AG04449 (cell line): ENCODE results near the gene POLA2.

Experiments
- CTCF ChIA-PET: fragments of 350-600 bp; formaldehyde crosslinking; extraction: SDS; loops from one replicate; lab custom pipeline; 2021; ENCODE audit warnings: antibody characterized with exemption; lab: Yijun Ruan, JAX
- POLR2A ChIA-PET: fragments of 400-600, 350-600 bp; formaldehyde crosslinking; extraction: SDS; loops from one replicate; lab custom pipeline; 2020; ENCODE audit warnings: antibody characterized with exemption, inconsistent platforms; lab: Yijun Ruan, JAX
- DNase-seq: peaks from one replicate; pipeline ENCODE4 v3.0.0-alpha.2; 2010; ENCODE audit warnings: low read depth, low spot score
- H3K4me3 ChIP-seq: 2 replicates; pipeline ENCODE4 v1.5.1; 2011; ENCODE audit warnings: low read depth, mild to moderate bottlenecking, control low read depth, low read length
- CTCF ChIP-seq: IDR thresholded peaks from one replicate; pipeline ENCODE4 v1.5.1; 2011; ENCODE audit warnings: mild to moderate bottlenecking, moderate library complexity, low read length, control low read depth, inconsistent platforms; ENCODE audit not compliant: insufficient read depth; ENCODE audit errors: missing control alignments

The POLA2 gene

DNA sequence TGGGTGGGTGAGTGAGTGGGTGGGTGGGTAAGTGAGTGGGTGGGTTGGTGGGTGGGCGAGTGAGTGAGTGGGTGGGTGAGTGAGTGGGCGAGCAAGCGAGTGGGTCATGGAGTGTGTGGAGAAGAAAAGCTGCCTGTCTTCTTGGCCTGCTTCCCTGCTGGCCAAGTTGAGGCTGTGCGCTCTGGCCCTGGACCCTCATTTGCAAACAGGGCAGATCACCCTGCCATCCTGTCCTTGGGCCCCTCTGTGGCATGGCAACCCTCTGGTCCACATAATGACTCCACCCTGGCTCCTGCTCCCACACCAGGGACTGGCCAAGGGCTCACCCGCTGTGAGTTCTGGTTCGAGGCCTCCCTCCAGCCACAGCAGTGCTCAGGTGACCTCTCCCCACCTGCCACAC, 44.9 kb upstream of the POLA2 start:
- no peak overlapping the region for H3K4me3 ChIP-seq
- TF ChIP-seq CTCF = no peak
- ChIA-PET CTCF (interaction anchor here (0.7 kb wide), 1 partner anchor 12 kb away, joined by 3 read pairs; no protein-coding TSS in a partner anchor), POLR2A (no interaction called here)
- no peak for DNase-seq

DNA sequence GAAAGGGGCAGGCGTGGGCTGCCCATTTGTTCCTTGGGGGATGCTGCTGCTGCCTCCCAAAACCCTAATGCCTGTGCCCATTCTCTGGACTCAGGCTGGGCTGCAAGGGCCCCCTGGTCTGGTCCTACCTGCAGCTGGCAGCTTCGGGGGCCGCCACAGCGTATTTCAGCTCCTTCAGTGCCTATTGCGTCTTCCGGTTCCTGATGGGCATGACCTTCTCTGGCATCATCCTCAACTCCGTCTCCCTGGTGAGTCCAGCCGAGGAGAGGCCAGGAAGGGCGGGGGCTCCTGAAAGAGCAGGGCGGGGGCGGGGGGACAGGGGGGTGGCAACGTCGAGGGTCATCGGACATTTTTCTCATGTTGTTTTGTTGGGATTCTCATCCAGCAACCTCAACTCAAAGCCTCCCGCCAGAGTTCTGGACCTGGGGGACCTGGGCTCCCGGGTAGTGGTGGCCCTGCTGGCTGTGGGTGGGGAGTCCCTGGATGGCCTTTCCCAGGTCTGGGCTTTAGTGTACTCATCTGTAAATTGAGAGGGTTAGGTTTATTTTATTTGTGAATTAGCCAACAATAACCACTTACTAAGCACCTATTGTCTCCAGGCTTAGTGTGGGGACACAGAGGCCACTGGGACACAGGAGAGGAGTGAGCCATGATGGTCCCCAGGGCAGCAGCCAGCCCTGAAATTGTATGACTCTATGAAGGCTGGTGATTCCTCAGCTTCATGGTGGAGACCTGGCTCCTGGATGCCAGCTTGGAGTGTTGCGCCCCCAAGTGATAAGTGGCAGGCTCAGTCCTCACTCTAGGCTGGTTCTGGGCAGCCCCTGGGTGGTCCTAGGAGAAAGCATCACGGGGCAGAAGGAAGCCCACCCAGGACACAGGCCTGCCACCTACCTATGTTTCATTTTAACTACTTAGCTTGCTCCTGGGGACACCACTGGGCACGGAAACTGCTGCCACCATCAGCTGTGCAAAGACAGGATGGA, 44.0 kb upstream of the POLA2 start:
- DNase-seq = no peak
- ChIA-PET CTCF (interaction anchor here (0.7 kb wide), 2 partner anchors 13 kb away, joined by 3 read pairs; no protein-coding TSS in a partner anchor), POLR2A (no interaction called here)
- H3K4me3 ChIP-seq = no peak overlapping the region
- no peak for TF ChIP-seq CTCF

- H3K4me3 ChIP-seq = no peak overlapping the region
- ChIA-PET CTCF (interaction anchor here (0.7 to 1.1 kb wide), 2 partner anchors 12 to 13 kb away, joined by 3 read pairs; no protein-coding TSS in a partner anchor), POLR2A (no interaction called here)
- no peak for TF ChIP-seq CTCF
- DNase-seq = no peak
These were observed 43.3 kb upstream of the POLA2 start for GRCh38 chr11:65218446-65218845.

DNA sequence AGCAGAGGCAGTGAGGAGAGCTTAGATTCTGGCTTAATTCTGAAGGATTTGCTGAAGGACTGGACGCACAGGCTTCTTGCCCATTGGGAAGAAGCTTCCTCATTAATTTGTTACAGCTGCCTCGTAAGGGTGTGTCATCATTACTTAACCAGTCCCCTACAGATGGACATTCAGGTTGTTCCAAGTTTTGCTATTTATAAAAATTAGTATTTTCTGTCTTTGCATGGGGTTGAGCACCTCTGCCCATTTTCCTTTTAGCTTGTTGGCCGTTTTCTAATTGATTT, 41.9 kb upstream of the POLA2 start:
- CTCF ChIA-PET = interaction anchor here (0.6 to 2.2 kb wide), 7 partner anchors 11 to 111 kb away, joined by 3 to 8 read pairs (median 5); no protein-coding TSS in a partner anchor
- DNase-seq = no peak
- H3K4me3 ChIP-seq = no peak overlapping the region
- POLR2A ChIA-PET = no interaction called here
- TF ChIP-seq CTCF = no peak

DNA sequence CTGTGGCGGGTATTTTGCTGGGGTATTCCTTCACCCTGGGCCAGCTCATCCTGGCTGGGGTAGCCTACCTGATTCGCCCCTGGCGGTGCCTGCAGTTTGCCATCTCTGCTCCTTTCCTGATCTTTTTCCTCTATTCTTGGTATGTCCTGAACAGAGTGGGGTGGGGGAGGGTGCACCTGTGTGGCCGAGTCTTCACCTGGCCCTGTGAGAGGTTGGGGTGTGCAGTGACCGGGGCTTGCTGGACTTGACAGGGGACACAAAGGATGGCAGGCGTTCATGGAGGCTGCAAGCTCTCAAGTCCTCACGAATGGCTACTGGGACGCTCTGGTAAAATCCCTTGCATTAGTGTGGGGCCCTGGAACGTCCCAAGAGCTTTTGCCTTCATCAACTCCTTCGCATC, 40.7 kb upstream of the POLA2 start:
- TF ChIP-seq CTCF = no peak
- no peak overlapping the region for H3K4me3 ChIP-seq
- POLR2A ChIA-PET = no interaction called here
- DNase-seq = no peak
- CTCF ChIA-PET = interaction anchor here (0.8 to 2.2 kb wide), 6 partner anchors 8 to 94 kb away, joined by 3 to 7 read pairs (median 5); no protein-coding TSS in a partner anchor

DNA sequence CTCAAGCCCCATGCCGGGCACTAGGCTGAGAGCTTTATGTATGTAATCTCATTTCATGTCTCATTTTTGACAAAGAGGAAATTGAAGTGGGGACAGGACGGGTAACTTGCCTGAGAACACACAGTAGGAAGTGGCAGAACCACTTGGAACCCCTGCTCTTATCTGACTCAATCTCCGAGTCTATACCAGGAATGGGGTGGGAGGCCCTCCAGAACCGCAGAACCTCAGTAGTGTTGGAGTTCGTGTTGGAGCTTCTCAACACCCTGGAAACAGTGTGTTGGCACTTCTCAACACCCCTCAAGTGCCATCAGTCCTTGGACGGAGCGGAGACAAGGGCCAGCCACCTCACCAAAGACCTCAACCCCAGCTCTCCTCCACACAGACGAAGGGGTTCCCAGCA, 38.8 kb upstream of the POLA2 start:
- DNase-seq = no peak
- TF ChIP-seq CTCF = no peak
- POLR2A ChIA-PET = no interaction called here
- H3K4me3 ChIP-seq = no peak overlapping the region
- CTCF ChIA-PET = interaction anchor here (1.2 to 7.4 kb wide), 5 partner anchors 19 to 109 kb away, joined by 3 to 102 read pairs (median 5); partner anchors contain the start of gene DPF2
